HT1080 (cell line): Measurements from ENCODE around the gene AQP12A. TPM values are rescaled to one million over a fixed set of nuclear protein-coding genes. Genes with fewer than 3 reads are reported as not detected.

Source experiments
- DNase-seq: peaks from one replicate; pipeline ENCODE4 v3.0.0-alpha.2; 2015; ENCODE audit warnings: low read depth
- small RNA-seq: library from RNA; depleted of rRNA; stranded (forward); fragments of <200 nt; gene quantifications from one replicate; pipeline ENCODE3, GENCODE V24; 2014
- total RNA-seq: library from RNA; depleted of rRNA; stranded (reverse); fragments of >200 nt; shearing (Covaris generic); gene quantifications from 2 replicates; pipeline ENCODE4 v1.2.3, GENCODE V29; 2014; rRNA removed

The AQP12A gene
- total RNA-seq, 1 experiment from 2014 or later: not detected

- no peak for DNase-seq
Observed at GRCh38 chr2:240736281-240737250, 44.9 kb downstream of the AQP12A start.

- no peak for DNase-seq
Observed at GRCh38 chr2:240737512-240737911, 45.8 kb downstream of the AQP12A start.

- DNase-seq: no peak
Observed at GRCh38 chr2:240737958-240738357, 46.3 kb downstream of the AQP12A start.

DNA sequence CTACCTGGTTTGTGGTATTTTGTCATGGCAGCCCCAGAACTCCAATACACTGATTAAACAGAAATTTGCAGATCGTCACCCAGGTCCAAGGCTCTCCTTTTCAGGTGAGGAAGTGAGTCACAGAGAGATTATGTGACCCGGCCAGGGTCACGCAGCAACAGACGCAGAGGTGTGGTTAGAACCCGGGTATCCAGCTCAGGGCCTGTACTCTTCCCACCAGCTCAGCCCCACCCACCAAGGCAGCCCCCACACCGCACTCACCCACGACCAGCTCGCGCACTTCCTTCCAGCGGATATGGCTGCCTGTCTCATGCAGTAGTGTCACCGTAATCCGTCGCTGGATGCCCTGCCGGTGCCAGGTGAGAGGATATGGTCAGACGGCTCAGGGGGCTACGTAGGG lies 48.1 kb downstream of the AQP12A start:
- no peak for DNase-seq

DNA sequence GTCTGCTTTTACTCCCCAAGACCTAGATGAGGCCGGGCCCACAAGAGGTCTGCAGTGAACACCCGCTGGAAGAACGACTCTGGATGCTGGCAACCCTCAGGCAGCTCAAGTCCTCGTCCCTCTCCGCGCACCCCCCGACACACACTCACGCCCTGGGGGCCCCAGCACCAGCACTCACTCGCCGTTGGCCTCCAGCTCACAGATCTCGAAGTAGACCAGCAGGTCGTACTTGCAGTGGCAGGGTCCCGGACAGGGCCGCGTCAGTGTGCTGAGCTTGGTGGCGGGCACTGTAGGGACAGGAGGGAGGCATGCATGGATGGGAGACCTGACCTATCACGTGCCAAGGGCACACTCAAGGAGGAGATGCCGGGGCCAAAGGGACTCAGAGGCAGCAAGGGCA lies 49.4 kb downstream of the AQP12A start:
- DNase-seq: no peak

DNA sequence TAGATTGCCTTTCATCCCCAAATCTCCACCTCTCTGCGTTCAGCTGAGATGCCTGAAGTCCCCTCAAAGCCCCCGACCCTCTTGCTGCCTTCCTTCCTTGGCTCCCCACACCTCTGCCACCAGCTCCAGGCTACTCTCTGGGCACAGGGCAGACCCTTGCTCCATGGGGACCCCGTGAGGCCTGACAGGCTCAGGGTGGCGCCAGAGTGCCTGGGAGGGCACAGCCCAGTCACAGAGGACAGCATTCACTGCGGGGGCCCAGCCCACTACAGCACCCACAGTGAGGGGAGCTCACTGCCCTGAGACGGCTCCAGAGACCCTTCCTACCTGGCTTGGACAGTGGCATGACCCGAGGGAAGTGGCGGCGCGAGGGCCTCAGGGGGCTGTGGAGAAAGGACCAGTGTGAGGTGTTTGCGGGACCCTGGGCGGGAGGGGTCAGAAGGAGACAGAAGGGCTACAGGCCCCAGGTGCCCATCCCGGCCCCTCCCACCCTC lies 51.0 kb downstream of the AQP12A start:
- no peak for DNase-seq

- no peak for DNase-seq
Observed at GRCh38 chr2:240745456-240745855, 53.8 kb downstream of the AQP12A start.

DNA sequence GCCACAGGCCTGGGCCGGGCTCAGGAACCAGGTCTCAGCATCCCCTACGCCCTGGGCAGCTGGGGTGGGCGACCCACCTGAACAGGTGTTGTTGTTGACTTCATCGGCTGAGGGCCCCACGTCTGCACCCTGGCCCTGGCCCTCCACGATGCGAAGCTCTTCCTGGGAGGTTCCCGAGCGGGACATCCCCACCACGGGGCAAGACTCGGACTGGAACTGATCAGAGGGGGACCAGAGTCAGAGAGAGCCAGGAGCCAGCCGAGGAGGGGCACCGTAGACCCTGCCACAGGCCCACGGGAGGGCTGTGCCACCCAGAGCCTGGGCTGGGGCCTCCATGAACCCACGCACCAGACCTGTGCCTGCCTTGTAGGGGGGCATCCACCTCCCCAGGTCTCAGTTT lies 54.3 kb downstream of the AQP12A start:
- DNase-seq: no peak

- no peak for DNase-seq
Observed at GRCh38 chr2:240746671-240747070, 55.0 kb downstream of the AQP12A start.

- DNase-seq: no peak
Observed at GRCh38 chr2:240747256-240747655, 55.6 kb downstream of the AQP12A start.

Small RNAs within 50 kb of the gene (small RNA-seq; reads per million reads assigned to genes)
- gene AC011298.3: not detected

Other genes with a start within 250 kb of the AQP12A start
- gene ANKMY1, start 133.9 kb upstream of the AQP12A start, total RNA-seq: 5.9 and 6.0 TPM in 2 replicates
- 3.6 and 4.9 TPM in 2 replicates for gene DUSP28, start 131.5 kb upstream of the AQP12A start, total RNA-seq
- 19.2 and 23.6 TPM in 2 replicates for gene RNPEPL1, start 123.4 kb upstream of the AQP12A start, total RNA-seq
- gene CAPN10, start 105.1 kb upstream of the AQP12A start, total RNA-seq: 31.2 and 37.9 TPM in 2 replicates
- gene GPR35, start 66.4 kb upstream of the AQP12A start, total RNA-seq: 0.05 TPM in 1 of 2 replicates, not detected in the other
- gene AQP12B, start 9.0 kb upstream of the AQP12A start, total RNA-seq: not detected in 2 replicates
- gene KIF1A, start 128.4 kb downstream of the AQP12A start, total RNA-seq: 0.14 TPM in 1 of 2 replicates, not detected in the other
- not detected in 2 replicates for gene AGXT, start 177.0 kb downstream of the AQP12A start, total RNA-seq
- not detected in 2 replicates for gene MAB21L4, start 204.3 kb downstream of the AQP12A start, total RNA-seq
- not detected in 2 replicates for gene CROCC2, start 214.5 kb downstream of the AQP12A start, total RNA-seq